ENCODE data around the gene ZNF519.
"Not testable (repeated sequence)": the region's sequence is repeated elsewhere in the genome, so short reads cannot be mapped to it uniquely, and the experiment has no call there.

The ZNF519 gene

DNA sequence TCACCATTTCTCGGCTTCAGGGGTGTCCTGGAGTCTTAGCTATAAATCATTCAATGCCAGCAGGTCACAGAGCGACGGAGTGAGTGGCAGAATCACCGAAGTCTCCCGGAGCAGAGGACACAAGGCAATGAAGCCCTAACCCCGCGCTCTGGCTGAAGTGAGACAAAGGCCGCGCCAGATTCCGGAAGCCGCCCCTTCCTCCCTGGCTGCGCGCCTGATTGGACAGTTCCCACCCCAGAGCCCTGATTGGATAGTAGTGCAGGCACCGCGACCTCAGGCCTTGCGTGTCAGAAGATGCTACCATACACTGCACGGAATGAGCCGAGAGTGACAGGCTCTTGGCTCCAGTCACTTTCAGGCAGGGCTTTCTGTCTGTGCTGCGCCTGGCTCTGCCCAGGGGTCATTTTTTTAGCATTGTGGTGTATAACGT lies at the start of gene ZNF519:
Gene ZNF519 (minus strand): TSS at position 165 of the 430 bp plus-strand sequence. CDS start 158 bp downstream, at position 7.
- DNase-seq = peak; percentile 91

DNA sequence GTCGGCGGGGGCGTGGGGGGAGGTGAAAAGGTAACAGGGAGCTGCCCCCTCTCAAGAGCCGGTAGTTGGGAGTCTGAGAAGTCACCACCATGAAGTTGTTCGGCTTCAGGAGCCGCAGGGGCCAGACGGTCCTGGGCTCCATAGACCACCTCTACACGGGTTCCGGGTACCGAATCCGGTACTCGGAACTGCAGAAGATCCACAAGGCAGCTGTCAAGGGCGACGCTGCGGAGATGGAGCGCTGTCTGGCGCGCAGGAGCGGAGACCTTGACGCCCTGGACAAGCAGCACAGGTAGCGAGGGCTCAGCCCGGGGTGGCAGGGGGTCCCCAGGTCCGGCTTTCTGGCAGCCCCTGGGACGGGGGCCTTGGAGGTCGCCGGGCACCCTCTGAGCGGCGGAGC lies 47.1 kb upstream of the ZNF519 start:
- DNase-seq = no peak

GRCh38 chr18:14178321-14179196 lies 46.3 kb upstream of the ZNF519 start:
- DNase-seq = peak; percentile 91

DNA sequence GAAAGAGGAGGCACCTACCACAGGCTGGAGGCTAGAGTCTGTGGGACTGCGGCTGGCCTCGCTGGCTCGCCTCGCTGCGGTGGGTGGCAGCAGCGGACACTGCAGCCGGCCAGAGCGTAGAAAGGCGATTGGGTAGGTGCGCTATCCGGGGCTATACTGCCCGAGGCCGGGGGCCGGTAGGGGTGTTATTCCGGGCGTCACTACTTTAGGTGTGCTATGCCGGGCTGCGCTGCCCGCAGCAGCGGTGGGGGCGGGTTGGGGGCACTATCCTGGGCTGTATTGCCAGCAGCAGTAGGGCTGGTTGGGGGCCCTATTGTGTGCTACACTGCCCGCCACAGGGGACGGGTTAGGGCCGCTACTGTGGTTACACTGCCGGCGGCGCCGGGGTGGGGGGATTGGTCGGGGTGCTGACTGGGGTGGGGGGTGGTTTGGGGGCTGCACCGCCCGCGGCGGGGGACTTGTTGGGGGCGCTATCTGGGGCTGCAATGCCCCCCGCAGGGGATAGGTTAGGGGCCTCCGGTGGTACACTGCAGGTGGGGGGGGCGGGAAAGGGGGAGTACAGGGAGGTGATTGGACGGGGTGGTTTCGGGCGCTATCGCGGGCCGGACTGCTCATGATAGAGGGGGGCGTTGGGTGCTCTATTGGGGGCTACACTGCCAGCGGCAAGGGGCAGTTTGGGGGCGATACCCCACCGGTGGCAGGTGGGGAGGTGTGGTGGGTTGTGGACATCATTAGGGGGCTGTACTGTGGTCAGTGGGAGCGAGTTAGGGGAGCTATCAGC lies 45.5 kb upstream of the ZNF519 start:
- DNase-seq = not testable (repeated sequence)

GRCh38 chr18:14175404-14175803 lies 43.2 kb upstream of the ZNF519 start:
- not testable (repeated sequence) for DNase-seq

DNA sequence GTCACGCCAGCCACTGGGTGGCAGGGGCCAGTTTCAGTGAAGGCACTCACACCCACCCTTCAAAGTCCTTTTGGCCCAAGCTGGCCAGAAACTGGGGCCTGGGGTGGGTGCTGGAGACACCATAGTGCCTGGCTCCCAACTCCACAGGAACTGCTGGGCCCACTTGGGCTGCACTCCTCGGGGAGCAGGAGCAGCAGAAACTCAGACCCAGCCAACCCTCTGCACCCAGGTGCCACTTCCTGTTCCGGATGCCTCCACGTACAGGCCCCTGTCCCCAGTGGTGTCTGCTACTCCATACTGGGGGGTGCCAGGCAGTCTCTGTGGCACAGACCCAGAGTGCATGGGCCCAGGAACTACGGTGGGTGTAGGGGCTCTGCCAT lies 42.5 kb upstream of the ZNF519 start:
- DNase-seq = no peak

GRCh38 chr18:14174002-14174705 lies 41.9 kb upstream of the ZNF519 start:
- not testable (repeated sequence) for DNase-seq

- DNase-seq = not testable (repeated sequence)
Observed at GRCh38 chr18:14173116-14173951, 41.1 kb upstream of the ZNF519 start.

DNA sequence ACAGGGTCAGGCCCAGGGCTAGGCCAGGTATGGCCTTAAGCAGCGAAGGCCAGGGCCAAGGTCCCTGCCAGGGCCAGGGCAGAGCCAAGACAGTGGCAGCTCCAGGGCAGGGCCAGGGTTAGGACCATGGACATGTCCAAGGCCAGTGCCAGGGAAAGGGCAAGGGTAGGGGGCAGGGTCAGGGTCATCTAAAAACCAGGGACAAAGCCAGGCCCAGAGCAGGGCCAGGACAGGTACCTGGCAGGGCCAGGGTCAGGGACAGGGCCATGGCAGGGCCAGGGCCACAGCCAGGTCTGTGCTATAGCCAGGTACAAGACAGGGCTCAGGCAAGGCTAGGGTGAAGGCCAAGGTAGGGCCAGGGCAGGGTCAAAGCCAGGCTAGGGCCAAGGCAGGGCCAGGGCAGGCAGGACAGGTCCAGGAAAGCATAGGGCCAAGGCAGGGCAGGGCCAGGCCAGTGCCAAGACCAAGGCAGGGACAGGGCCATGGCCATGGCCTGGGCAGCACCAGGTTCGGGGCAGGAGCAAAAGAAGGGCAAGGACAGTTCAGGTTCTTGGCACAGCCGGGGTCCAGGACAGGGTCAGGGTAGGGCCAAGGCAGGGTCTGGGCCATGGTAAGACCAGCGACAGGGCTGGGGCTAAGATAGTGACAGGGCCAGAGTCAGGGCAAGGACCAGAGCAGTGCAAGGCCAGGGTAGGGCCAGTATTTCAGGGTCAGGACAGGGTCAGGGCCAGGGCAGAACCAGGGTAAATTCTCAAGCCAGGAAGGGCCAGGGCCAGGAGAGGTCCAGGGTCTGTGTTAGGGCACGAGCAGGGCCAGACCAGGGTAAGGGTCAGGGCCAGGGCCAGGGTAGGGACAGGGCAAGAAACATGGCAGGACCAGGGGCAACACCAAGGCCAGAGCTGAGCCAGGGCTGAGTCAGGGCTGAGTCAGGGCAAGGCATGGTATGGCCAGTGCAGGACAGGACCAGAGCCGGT lies 40.2 kb upstream of the ZNF519 start:
- not testable (repeated sequence) for DNase-seq

DNA sequence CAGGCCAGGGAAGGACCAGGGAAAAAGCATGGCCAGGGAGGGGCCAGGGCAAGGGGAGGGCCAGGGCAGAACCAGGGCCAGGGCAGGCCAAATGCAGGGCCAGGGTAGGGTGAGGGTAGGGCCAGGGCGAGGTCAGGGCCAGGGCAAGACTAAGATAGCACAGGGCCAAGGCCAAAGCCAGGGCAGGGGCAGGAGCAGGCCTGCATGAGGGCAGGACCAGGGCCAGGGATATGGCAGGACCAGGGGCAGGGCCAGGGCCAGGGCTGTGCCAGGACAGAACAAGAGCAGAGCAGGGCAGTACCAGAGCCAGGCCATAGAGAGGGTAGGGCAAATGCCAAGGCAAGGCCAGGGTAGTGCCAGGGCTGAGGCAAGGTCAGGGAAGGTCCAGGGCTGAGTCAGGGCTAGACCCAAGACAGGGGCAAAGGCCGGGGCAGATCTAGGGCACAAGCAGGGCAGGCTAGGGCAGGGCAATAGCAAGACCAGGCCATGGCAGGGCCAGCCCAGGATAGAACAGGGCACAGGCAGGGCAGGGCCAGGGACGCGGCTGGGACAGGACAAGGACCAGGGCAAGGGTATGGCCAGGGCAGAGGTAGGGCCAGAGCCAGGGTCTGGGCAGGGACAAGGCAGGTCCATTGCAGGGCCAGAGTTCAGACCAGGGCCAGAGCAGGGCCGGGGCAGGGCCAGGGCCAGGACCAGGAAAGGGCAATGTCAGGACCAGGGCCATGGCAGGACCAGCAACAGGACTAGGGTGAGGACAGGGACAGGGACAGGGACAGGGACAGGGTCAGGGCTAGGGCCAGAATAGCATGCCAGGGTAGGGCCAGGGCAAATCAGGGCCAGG lies 39.3 kb upstream of the ZNF519 start:
- DNase-seq = not testable (repeated sequence)

GRCh38 chr18:14170367-14171036 lies 38.3 kb upstream of the ZNF519 start:
- not testable (repeated sequence) for DNase-seq

- DNase-seq = not testable (repeated sequence)
Observed at GRCh38 chr18:14162915-14163314, 30.7 kb upstream of the ZNF519 start.

DNA sequence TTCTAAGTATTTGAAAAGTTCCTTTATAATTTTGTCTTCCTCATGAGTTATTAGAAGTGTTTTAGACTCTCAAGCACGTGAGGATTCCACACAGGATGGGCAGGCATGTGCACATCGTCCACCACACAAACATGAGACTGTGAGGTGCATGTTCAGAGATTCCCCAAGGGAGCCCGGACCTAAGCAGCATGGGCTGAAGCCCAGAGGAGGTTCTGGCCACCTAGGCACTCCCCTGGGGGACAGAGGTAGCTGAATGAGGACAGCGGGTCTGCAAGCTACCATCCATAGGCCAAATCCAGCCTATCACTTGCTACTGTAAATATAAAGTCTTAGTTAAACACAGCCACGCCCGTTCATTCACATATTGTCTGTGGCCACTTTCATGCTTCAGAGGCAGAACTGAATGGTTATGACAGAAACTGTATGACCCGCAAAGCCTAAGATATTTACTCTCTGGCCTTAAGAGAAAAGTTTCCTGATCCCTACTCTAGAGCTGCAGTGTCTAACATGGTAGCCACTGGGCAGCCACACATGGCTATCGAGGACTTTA lies 19.4 kb upstream of the ZNF519 start:
- not testable (repeated sequence) for DNase-seq

DNA sequence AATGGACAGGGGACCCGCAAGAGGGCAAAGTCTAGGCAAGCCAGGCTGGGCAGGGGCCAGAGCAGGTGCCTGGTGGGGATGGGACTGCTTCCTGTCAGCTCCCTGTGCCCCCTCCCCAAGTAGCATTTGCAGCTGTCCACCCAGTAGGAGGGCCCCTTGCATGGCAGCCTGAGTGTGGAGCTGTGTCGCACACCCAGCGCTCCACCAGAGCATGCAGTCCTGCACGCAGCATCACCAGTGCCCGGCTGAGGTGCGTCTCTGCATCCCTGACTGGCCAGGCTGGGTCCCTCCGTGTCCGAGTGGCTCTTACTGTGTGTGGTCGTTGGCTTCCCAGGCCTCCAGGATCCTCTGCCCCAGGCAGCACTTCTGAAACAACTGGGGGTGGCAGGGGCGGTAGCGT lies 18.5 kb upstream of the ZNF519 start:
- DNase-seq = not testable (repeated sequence)

- DNase-seq = not testable (repeated sequence)
Observed at GRCh38 chr18:14149916-14150420, 17.7 kb upstream of the ZNF519 start.

- not testable (repeated sequence) for DNase-seq
Observed at GRCh38 chr18:14149121-14149850, 17.1 kb upstream of the ZNF519 start.

DNA sequence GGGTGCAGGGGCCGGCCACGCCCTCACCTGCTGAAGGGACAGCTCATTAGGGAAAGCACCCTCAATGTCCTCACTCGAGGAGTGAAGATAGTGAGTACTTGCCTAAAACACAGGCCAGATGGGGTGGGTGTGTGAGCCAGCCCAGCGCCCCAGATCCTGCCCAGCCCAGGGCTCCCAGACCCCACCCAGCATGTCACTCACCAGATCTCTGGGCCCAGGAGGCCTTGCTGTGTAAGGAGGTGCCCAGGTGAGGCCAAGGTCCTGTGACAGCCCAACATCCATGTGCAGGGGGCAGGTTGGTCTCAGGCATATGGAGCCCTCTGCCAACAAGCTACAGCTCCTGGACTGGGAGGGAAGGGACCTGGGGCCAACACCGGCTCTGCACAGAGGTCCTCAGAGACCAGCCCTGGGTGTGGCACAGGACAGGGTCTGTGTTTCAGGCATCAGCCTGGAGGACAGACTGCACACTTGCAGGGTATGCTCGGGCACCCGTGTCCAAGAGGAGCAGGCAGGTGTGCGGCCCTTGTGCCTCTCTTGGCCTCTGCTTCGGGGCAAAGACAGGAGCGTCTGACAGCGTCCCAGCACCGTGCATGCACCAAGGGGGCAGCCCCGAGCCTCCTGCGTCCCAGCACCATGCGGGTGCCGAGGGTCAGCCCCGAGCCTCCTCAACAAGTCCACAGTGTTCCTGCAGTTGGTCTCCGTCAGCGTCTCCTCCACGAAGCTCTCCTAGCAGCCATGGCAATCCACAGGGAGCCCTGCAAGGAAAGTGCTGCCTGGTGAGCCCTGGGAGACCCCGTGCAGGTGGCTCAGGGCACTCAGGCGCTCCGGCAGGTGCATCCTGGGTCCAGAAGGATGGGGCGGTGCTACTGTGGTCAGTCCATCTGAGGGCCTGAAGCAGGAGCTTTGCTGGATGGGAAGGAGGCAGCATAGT lies 16.0 kb upstream of the ZNF519 start:
- DNase-seq = not testable (repeated sequence)

Data from activated CD8-positive, alpha-beta memory T cell treated with anti-CD3 and anti-CD28 coated beads for 24 hours (primary cell).